ENCODE data around the gene FN1. TPM values are rescaled to one million over a fixed set of nuclear protein-coding genes. Genes with fewer than 3 reads are reported as not detected.
A peak's percentile ranks its signal among the peaks of the same experiment; 100 is the strongest.

The FN1 gene
- total RNA-seq, 1 experiment from 2014 or later: 39.4 TPM

- POLR2A ChIA-PET (ENCODE audit: unreplicated experiment): no interaction called here
- H3K4me1 ChIP-seq (replicated peaks; ENCODE audit: insufficient read depth): peaks cover 14% of the 10 kb centered on the region
- H3K79me2 ChIP-seq (ENCODE audit: low read depth): peaks cover 34% of the 10 kb centered on the region
- CTCF ChIA-PET: no interaction called here
- TF ChIP-seq EZH2 (IDR thresholded peaks at IDR 0.05; ENCODE audit: low read depth): no peak
- TF ChIP-seq, protein P1, sequence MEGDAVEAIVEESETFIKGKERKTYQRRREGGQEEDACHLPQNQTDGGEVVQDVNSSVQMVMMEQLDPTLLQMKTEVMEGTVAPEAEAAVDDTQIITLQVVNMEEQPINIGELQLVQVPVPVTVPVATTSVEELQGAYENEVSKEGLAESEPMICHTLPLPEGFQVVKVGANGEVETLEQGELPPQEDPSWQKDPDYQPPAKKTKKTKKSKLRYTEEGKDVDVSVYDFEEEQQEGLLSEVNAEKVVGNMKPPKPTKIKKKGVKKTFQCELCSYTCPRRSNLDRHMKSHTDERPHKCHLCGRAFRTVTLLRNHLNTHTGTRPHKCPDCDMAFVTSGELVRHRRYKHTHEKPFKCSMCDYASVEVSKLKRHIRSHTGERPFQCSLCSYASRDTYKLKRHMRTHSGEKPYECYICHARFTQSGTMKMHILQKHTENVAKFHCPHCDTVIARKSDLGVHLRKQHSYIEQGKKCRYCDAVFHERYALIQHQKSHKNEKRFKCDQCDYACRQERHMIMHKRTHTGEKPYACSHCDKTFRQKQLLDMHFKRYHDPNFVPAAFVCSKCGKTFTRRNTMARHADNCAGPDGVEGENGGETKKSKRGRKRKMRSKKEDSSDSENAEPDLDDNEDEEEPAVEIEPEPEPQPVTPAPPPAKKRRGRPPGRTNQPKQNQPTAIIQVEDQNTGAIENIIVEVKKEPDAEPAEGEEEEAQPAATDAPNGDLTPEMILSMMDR (conservative IDR thresholded peaks at IDR 0.05): no peak
- H2AFZ ChIP-seq: no peak overlapping the region
- intact Hi-C loops (cut with micrococcal nuclease; ENCODE audit: unreplicated experiment): no loop called here
- no peak overlapping the region for H3K27ac ChIP-seq
- peaks cover 21% of the 10 kb centered on the region; the same call in 1 of the 2 replicates for H4K20me1 ChIP-seq (ENCODE audit: insufficient read depth)
- BruUV-seq (replicated peaks): no TSS peak
- H3K9me2 ChIP-seq (ENCODE audit: insufficient read depth): no peaks in the 10 kb centered on the region
- no peak for DNase-seq
- H3K4me2 ChIP-seq: no peak overlapping the region
- peaks cover 74% of the 10 kb centered on the region for H3K36me3 ChIP-seq (ENCODE audit: low read depth)
- no peak overlapping the region for H3K4me3 ChIP-seq
- no peaks in the 10 kb centered on the region for H3K27me3 ChIP-seq (ENCODE audit: insufficient read depth, low read depth)
- H3F3A ChIP-seq (ENCODE audit: insufficient read depth, low read depth): peaks cover 19% of the 10 kb centered on the region; the same call in 1 of the 2 replicates
- no peaks in the 10 kb centered on the region for H3K9me3 ChIP-seq (ENCODE audit: insufficient read depth, low read depth)
Observed at GRCh38 chr2:215332872-215333595, 102.8 kb downstream of the FN1 start.

DNA sequence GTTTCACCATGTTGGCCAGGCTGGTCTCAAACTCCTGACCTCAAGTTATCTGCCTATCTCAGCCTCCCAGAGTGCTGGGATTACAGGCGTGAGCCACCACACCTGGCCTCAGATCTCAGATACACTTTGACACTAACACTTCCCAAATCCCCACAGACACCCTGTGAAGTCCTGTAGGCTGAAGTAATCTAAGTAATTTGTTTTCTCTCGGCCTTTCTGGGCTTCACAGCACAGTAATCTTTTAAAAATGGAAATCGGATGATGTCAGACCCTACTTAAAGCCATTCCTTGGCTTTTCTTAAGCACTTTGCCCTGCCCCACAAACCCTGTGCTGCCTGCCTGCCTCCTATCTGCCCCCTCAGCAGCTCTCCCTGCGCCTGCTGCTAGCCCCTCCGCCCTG lies 107.8 kb downstream of the FN1 start:
- POLR2A ChIA-PET (ENCODE audit: unreplicated experiment): no interaction called here
- Histone ChIP-seq H2AFZ (no peak overlapping the region), H4K20me1 (ENCODE audit: insufficient read depth) (peaks cover 44% of the 10 kb centered on the region), H3K9me3 (ENCODE audit: insufficient read depth, low read depth) (0 out of 2 replicates have a peak, but pooled peaks cover 4% of the 10 kb centered on the region), H3K27me3 (ENCODE audit: insufficient read depth, low read depth) (no peaks in the 10 kb centered on the region), H3K9me2 (ENCODE audit: insufficient read depth) (no peaks in the 10 kb centered on the region), H3K4me3 (no peak overlapping the region), H3K4me2 (0 out of 2 replicates have a peak overlapping the region, but pooled peaks have one; percentile 7), H3F3A (ENCODE audit: insufficient read depth, low read depth) (peaks cover 39% of the 10 kb centered on the region), H3K36me3 (ENCODE audit: low read depth) (peaks cover 82% of the 10 kb centered on the region), H3K4me1 (replicated peaks; ENCODE audit: insufficient read depth) (peaks cover 17% of the 10 kb centered on the region), H3K27ac (peak overlapping the region; percentile 66), H3K79me2 (ENCODE audit: low read depth) (peaks cover 72% of the 10 kb centered on the region)
- CTCF ChIA-PET: no interaction called here
- no peak for TF ChIP-seq EZH2 (IDR thresholded peaks at IDR 0.05; ENCODE audit: low read depth)
- TF ChIP-seq, protein P1 (conservative IDR thresholded peaks at IDR 0.05): no peak
- no TSS peak for BruUV-seq (replicated peaks)
- DNase-seq: no peak
- intact Hi-C loops (cut with micrococcal nuclease; ENCODE audit: unreplicated experiment): no loop called here

DNA sequence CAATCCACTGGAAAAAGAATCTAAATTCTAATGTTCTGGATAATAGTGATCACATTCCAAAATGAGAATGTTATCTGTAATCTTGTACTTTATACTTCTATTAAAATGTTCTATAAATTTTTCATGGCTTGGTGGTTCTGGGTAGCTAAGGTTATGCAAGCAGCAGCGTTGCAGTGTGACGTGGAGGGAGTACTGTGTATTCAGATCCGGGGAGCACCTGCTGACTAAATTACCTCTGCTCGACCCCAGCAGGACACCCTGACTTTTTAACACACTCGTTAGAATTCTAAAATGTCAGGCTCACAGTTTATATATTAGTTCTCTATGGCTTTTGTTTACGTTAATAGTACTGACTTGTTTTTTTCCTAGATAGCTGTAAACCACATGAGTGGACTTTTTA lies 111.1 kb downstream of the FN1 start:
- H3F3A ChIP-seq (ENCODE audit: insufficient read depth, low read depth): peaks cover 40% of the 10 kb centered on the region
- H3K36me3 ChIP-seq (ENCODE audit: low read depth): peaks cover 83% of the 10 kb centered on the region
- peaks cover 29% of the 10 kb centered on the region for H4K20me1 ChIP-seq (ENCODE audit: insufficient read depth)
- H3K27me3 ChIP-seq (ENCODE audit: insufficient read depth, low read depth): no peaks in the 10 kb centered on the region
- 0 out of 2 replicates have a peak, but pooled peaks cover 4% of the 10 kb centered on the region for H3K9me3 ChIP-seq (ENCODE audit: insufficient read depth, low read depth)
- no peak overlapping the region for H2AFZ ChIP-seq
- H3K4me2 ChIP-seq: no peak overlapping the region
- ChIA-PET CTCF (no interaction called here), POLR2A (ENCODE audit: unreplicated experiment) (interaction anchor here (0.6 kb wide), 1 partner anchor 57 kb away, joined by 4 read pairs; no protein-coding TSS in a partner anchor)
- DNase-seq: no peak
- H3K9me2 ChIP-seq (ENCODE audit: insufficient read depth): no peaks in the 10 kb centered on the region
- no peak overlapping the region for H3K4me3 ChIP-seq
- peaks cover 77% of the 10 kb centered on the region for H3K79me2 ChIP-seq (ENCODE audit: low read depth)
- no TSS peak for BruUV-seq (replicated peaks)
- TF ChIP-seq, protein P1 (conservative IDR thresholded peaks at IDR 0.05): no peak
- TF ChIP-seq EZH2 (IDR thresholded peaks at IDR 0.05; ENCODE audit: low read depth): no peak
- intact Hi-C loops (cut with micrococcal nuclease; ENCODE audit: unreplicated experiment): no loop called here
- 0 out of 2 replicates have a peak overlapping the region, but pooled peaks have one; percentile 6 for H3K27ac ChIP-seq
- H3K4me1 ChIP-seq (replicated peaks; ENCODE audit: insufficient read depth): peaks cover 17% of the 10 kb centered on the region

Measured in PC-9 (cell line).